GM18907 (cell line): Measurements from ENCODE around the gene SMIM5.
"Not testable (repeated sequence)": the region's sequence is repeated elsewhere in the genome, so short reads cannot be mapped to it uniquely, and the experiment has no call there.

Experiments
- ATAC-seq: cut with Tn5 transposase; IDR thresholded peaks from one replicate; pipeline ENCODE4 v1.9.1; 2021; ENCODE audit warnings: mild to moderate bottlenecking, moderate library complexity; ENCODE audit not compliant: unreplicated experiment

SMIM5 gene

GRCh38 chr17:75624021-75624420, 9.2 kb upstream of the SMIM5 start:
- ATAC-seq, result no peak

- no peak for ATAC-seq
Measured at GRCh38 chr17:75624714-75625345, 8.4 kb upstream of the SMIM5 start.

- ATAC-seq, result no peak
Measured at GRCh38 chr17:75625813-75626486, 7.3 kb upstream of the SMIM5 start.

GRCh38 chr17:75626496-75627038, 6.7 kb upstream of the SMIM5 start:
- ATAC-seq, result no peak

GRCh38 chr17:75627094-75627493, 6.1 kb upstream of the SMIM5 start:
- ATAC-seq, result no peak

- no peak for ATAC-seq
Measured at GRCh38 chr17:75628425-75628824, 4.8 kb upstream of the SMIM5 start.

GRCh38 chr17:75629157-75629556, 4.1 kb upstream of the SMIM5 start:
- ATAC-seq, result no peak

GRCh38 chr17:75630071-75630917, 2.9 kb upstream of the SMIM5 start:
- ATAC-seq, result no peak

- ATAC-seq, result no peak
Measured at GRCh38 chr17:75631353-75631752, 1.9 kb upstream of the SMIM5 start.

- no peak for ATAC-seq
Measured at GRCh38 chr17:75632428-75632827, 806 bp upstream of the SMIM5 start.

GRCh38 chr17:75633486-75634375, 497 bp downstream of the SMIM5 start:
- ATAC-seq, result no peak

- no peak for ATAC-seq
Measured at GRCh38 chr17:75634376-75634740, 1.1 kb downstream of the SMIM5 start.

- no peak for ATAC-seq
Measured at GRCh38 chr17:75634754-75635609, 1.7 kb downstream of the SMIM5 start.

GRCh38 chr17:75635610-75636202, 2.5 kb downstream of the SMIM5 start:
- ATAC-seq, result no peak

GRCh38 chr17:75636381-75637142, 3.3 kb downstream of the SMIM5 start:
- ATAC-seq, result no peak

GRCh38 chr17:75637143-75637538, 3.9 kb downstream of the SMIM5 start:
- ATAC-seq, result no peak

GRCh38 chr17:75637551-75637950, 4.3 kb downstream of the SMIM5 start:
- no peak for ATAC-seq

- ATAC-seq, result not testable (repeated sequence)
Measured at GRCh38 chr17:75638039-75638438, 4.8 kb downstream of the SMIM5 start.

GRCh38 chr17:75638893-75639292, 5.7 kb downstream of the SMIM5 start:
- no peak for ATAC-seq
